Middle frontal gyrus (tissue), 1 donor: ENCODE results near the gene SPEN.
"Not testable (repeated sequence)": the region's sequence is repeated elsewhere in the genome, so short reads cannot be mapped to it uniquely, and the experiment has no call there.

ENCODE experiments used
- DNase-seq: peaks from one replicate; pipeline ENCODE4 v3.0.0-alpha.2; 2015; ENCODE audit warnings: low spot score; ENCODE audit errors: extremely low spot score

The SPEN gene

GRCh38 chr1:15977947-15978346 is 130.4 kb downstream of the SPEN start:
- DNase-seq = not testable (repeated sequence)

GRCh38 chr1:15981679-15982078 is 134.2 kb downstream of the SPEN start:
- DNase-seq = no peak

GRCh38 chr1:15983275-15983674 is 135.8 kb downstream of the SPEN start:
- no peak for DNase-seq

GRCh38 chr1:15985611-15986297 is 138.2 kb downstream of the SPEN start:
- DNase-seq = no peak

GRCh38 chr1:15988856-15989736 is 141.6 kb downstream of the SPEN start:
- no peak for DNase-seq

GRCh38 chr1:15989776-15990175 is 142.3 kb downstream of the SPEN start:
- DNase-seq = no peak
